HCT116 (cell line): Measurements from ENCODE around the gene SETSIP. TPM values are rescaled to one million over a fixed set of nuclear protein-coding genes. Genes with fewer than 3 reads are reported as not detected.

Experiments
- ATAC-seq: fragments of 200-7000 bp; cut with Tn5 transposase; 2 replicates; pipeline ENCODE4 v1.9.1; 2020; ENCODE audit warnings: mild to moderate bottlenecking, moderate library complexity
- BruUV-seq: library from RNA; stranded (reverse); fragments of 400-500 nt; replicated peaks from 2 replicates; lab custom pipeline; 2021; lab: Mats Ljungman, UMichigan
- CTCF ChIA-PET: fragments of 300-600 bp; sonication (Branson Sonifier 250); formaldehyde crosslinking; loops from one replicate; lab custom pipeline; 2021; ENCODE audit warnings: antibody characterized with exemption; lab: Charles Lee
- POLR2A ChIA-PET: fragments of 300-600, 350-600 bp; sonication (Branson Sonifier 250); formaldehyde crosslinking; loops from one replicate; lab custom pipeline; 2021; ENCODE audit warnings: antibody characterized with exemption; lab: Charles Lee
- RAD21 ChIA-PET, 2 experiments: fragments of 300-600 bp; sonication (Branson Sonifier 250); formaldehyde crosslinking; loops; one replicate each; lab custom pipeline; 2023; ENCODE audit warnings: low total read pairs in 2 of 2; ENCODE audit not compliant: uncharacterized antibody in 2 of 2, unreplicated experiment in 2 of 2, low non-redundant PET in 1 of 2; lab: Charles Lee
- DNase-seq: peaks from one replicate; pipeline ENCODE4 v3.0.0-alpha.2; 2010; ENCODE audit warnings: low read depth, low spot score
- H2AFZ ChIP-seq: fragments of 200-600 bp; shearing (Covaris generic), sonication (generic); 2 replicates; pipeline ENCODE4 v1.6.1; 2017; ENCODE audit warnings: low read depth, mixed run types, mixed read lengths, antibody characterized with exemption, low read length; ENCODE audit not compliant: poor library complexity, severe bottlenecking
- H3K27ac ChIP-seq: 2 replicates; pipeline ENCODE4 v1.5.1; 2012; ENCODE audit warnings: low read depth, low read length
- H3K27me3 ChIP-seq: fragments of 200-600 bp; sonication (generic); 2 replicates; pipeline ENCODE4 v1.6.1; 2016; ENCODE audit warnings: mixed run types, low read length, mixed read lengths; ENCODE audit not compliant: insufficient read depth
- H3K36me3 ChIP-seq, 2 experiments: fragments of 200-500 bp in 1 of 2; fragments of 200-600 bp in 1 of 2; sonication (Bioruptor generic) in 1 of 2; sonication (generic) in 1 of 2; 2 replicates each; pipeline versions ENCODE4 v1.5.1 to v1.6.1; 2014 to 2016; ENCODE audit warnings: low read length in 2 of 2, inconsistent platforms in 1 of 2, mixed read lengths in 1 of 2, mixed run types in 1 of 2; ENCODE audit not compliant: insufficient read depth in 2 of 2, control insufficient read depth in 1 of 2
- H3K4me1 ChIP-seq, 2 experiments: fragments of 200-600 bp in 1 of 2; sonication (generic) in 1 of 2; 2 replicates each; pipeline versions ENCODE4 v1.5.1 to v1.6.1; 2012 to 2017; ENCODE audit warnings: low read length in 2 of 2, inconsistent platforms in 1 of 2, mild to moderate bottlenecking in 1 of 2, mixed read lengths in 1 of 2, mixed run types in 1 of 2, moderate library complexity in 1 of 2; ENCODE audit not compliant: insufficient read depth in 2 of 2, control insufficient read depth in 1 of 2
- H3K4me2 ChIP-seq: fragments of 200-600 bp; sonication (generic); 2 replicates; pipeline ENCODE4 v1.6.1; 2017; ENCODE audit warnings: mixed run types, low read length, mixed read lengths
- H3K4me3 ChIP-seq, 2 experiments: fragments of 200-600 bp in 1 of 2; sonication (generic) in 1 of 2; replicated peaks in 1 of 2; 2 replicates each; pipeline ENCODE4 v1.5.1; 2011 to 2016; ENCODE audit warnings: low read length in 2 of 2, control low read depth in 1 of 2, low read depth in 1 of 2, mild to moderate bottlenecking in 1 of 2, mixed read lengths in 1 of 2, mixed run types in 1 of 2
- H3K79me2 ChIP-seq: fragments of 200-600 bp; sonication (generic); 2 replicates; pipeline ENCODE4 v1.6.1; 2017; ENCODE audit warnings: mild to moderate bottlenecking, mixed run types, low read length, moderate library complexity, mixed read lengths; ENCODE audit not compliant: insufficient read depth
- H3K9ac ChIP-seq: fragments of 200-600 bp; sonication (generic); 2 replicates; pipeline ENCODE4 v1.6.1; 2016; ENCODE audit warnings: low read length, mixed read lengths
- H3K9me2 ChIP-seq: fragments of 200-600 bp; sonication (generic), shearing (Covaris generic); 2 replicates; pipeline ENCODE4 v1.6.1; 2017; ENCODE audit warnings: mixed run types, mild to moderate bottlenecking, moderate library complexity; ENCODE audit not compliant: insufficient read depth
- H3K9me3 ChIP-seq, 2 experiments: fragments of 200-500 bp in 1 of 2; fragments of 200-600 bp in 1 of 2; sonication (Bioruptor generic) in 1 of 2; sonication (generic) in 1 of 2; 2 replicates each; pipeline ENCODE4 v1.6.1; 2014 to 2017; ENCODE audit warnings: low read length in 2 of 2, mixed read lengths in 2 of 2, inconsistent platforms in 1 of 2, low read depth in 1 of 2, mild to moderate bottlenecking in 1 of 2, mixed run types in 1 of 2, moderate library complexity in 1 of 2; ENCODE audit not compliant: control insufficient read depth in 1 of 2, insufficient read depth in 1 of 2
- H4K20me1 ChIP-seq: fragments of 200-600 bp; sonication (generic), shearing (Covaris generic); 2 replicates; pipeline ENCODE4 v1.6.1; 2017; ENCODE audit warnings: mixed run types, mild to moderate bottlenecking, moderate library complexity; ENCODE audit not compliant: insufficient read depth
- ATF3 ChIP-seq: IDR thresholded peaks from 2 replicates; pipeline ENCODE4 v1.6.1; 2012
- EGR1 ChIP-seq: IDR thresholded peaks from 2 replicates; pipeline ENCODE4 v1.6.1; 2012; ENCODE audit warnings: low read depth
- EZH2phosphoT487 ChIP-seq: fragments of 200-600 bp; IDR thresholded peaks from 2 replicates; pipeline ENCODE4 v1.6.1; 2018; ENCODE audit warnings: antibody characterized with exemption, borderline replicate concordance
- JUND ChIP-seq: IDR thresholded peaks from 2 replicates; pipeline ENCODE4 v1.6.1; 2012
- POLR2A ChIP-seq: IDR thresholded peaks from 2 replicates; pipeline ENCODE4 v1.7.0; 2011; ENCODE audit warnings: borderline replicate concordance; ENCODE audit not compliant: insufficient read depth, insufficient read length; ENCODE audit errors: extremely low read depth
- POLR2AphosphoS5 ChIP-seq: IDR thresholded peaks from 2 replicates; pipeline ENCODE4 v1.6.1; 2011; ENCODE audit warnings: mild to moderate bottlenecking, low read depth, low read length, moderate library complexity
- SP1 ChIP-seq: IDR thresholded peaks from 2 replicates; pipeline ENCODE4 v1.6.1; 2012; ENCODE audit warnings: low read depth
- YY1 ChIP-seq: IDR thresholded peaks from 2 replicates; pipeline ENCODE4 v1.6.1; 2011; ENCODE audit warnings: low read length, low read depth, moderate library complexity, mild to moderate bottlenecking; ENCODE audit not compliant: insufficient replicate concordance; ENCODE audit errors: extremely low read depth
- ZFX ChIP-seq: fragments of 450-650 bp; IDR thresholded peaks from 2 replicates; pipeline ENCODE4 v1.6.1; 2017
- intact Hi-C: fragments of 100-400 bp; cut with micrococcal nuclease; formaldehyde crosslinking; loops from 2 replicates; pipeline ENCODE4 v1.10.0; 2022
- total RNA-seq: library from RNA; stranded (reverse); gene quantifications from one replicate; pipeline ENCODE4 v1.2.1, GENCODE V29; 2021; ENCODE audit not compliant: unreplicated experiment
- TF ChIP-seq, protein P1 (sequence below): IDR thresholded peaks from 2 replicates; pipeline ENCODE4 v1.6.1; 2012

The SETSIP gene
- total RNA-seq, 1 experiment from 2014 or later = 0.27 TPM

GRCh38 chr1:92080128-92080985, 5.1 kb upstream of the SETSIP start, which contains the start of gene BTBD8:
BTBD8 (plus strand) TSS chr1:92080345; CDS start chr1:92080572, 227 bp downstream.
- peak; percentile 74 for TF ChIP-seq POLR2A
- TF ChIP-seq, protein P1, sequence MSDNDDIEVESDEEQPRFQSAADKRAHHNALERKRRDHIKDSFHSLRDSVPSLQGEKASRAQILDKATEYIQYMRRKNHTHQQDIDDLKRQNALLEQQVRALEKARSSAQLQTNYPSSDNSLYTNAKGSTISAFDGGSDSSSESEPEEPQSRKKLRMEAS = peak; percentile 68
- TF ChIP-seq SP1 = peak; percentile 36; the same call in 1 of the 2 replicates
- TF ChIP-seq YY1 = peak; percentile 9
- no peak for TF ChIP-seq JUND
- TF ChIP-seq EGR1 = no peak
- peak; percentile 84 for TF ChIP-seq POLR2AphosphoS5
- no peak for TF ChIP-seq EZH2phosphoT487
- TF ChIP-seq ZFX = peak; percentile 65
- no peak for TF ChIP-seq ATF3
- Histone ChIP-seq H2AFZ (peak within 1 kb of the TSS; percentile 98), H3K36me3 (no peaks in the 10 kb centered on the region), H3K9ac (peak within 1 kb of the TSS; percentile 58), H3K9me2 (no peaks in the 10 kb centered on the region), H3K4me1 (peaks cover 5 to 9% of the 10 kb centered on the region in 2 experiments; a peak in 2 of 4 replicates), H3K9me3 (peaks cover 0 to 5% of the 10 kb centered on the region in 2 experiments; a peak in 2 of 4 replicates), H3K4me3 (peak within 1 kb of the TSS; percentile 63 to 67), H3K27me3 (no peaks in the 10 kb centered on the region), H3K27ac (peak within 1 kb of the TSS; percentile 64), H3K79me2 (no peaks in the 10 kb centered on the region), H4K20me1 (no peaks in the 10 kb centered on the region), H3K4me2 (peak within 1 kb of the TSS; percentile 95)
- ChIA-PET RAD21 (no interaction called here), CTCF (interaction anchor here (0.9 kb wide), 1 partner anchor 83 kb away, joined by 6 read pairs; no protein-coding TSS in a partner anchor), POLR2A (no interaction called here)
- ATAC-seq (peak; percentile 93), DNase-seq (peak; percentile 66)
- intact Hi-C loops = no loop called here
- BruUV-seq = TSS peak; percentile 57
